Fibroblast of skin of abdomen (primary cell): ENCODE measurements around the gene EEF1AKMT4. TPM values are rescaled to one million over a fixed set of nuclear protein-coding genes. Genes with fewer than 3 reads are reported as not detected.

Experiments used
- DNase-seq: peaks from one replicate; pipeline ENCODE4 v3.0.0-alpha.2; 2013
- polyA plus RNA-seq, 2 experiments: library from polyadenylated mRNA; unstranded; fragments of 120-200 nt; gene quantifications; one replicate each; pipeline ENCODE4 v1.2.1, GENCODE V29; 2013; ENCODE audit not compliant: insufficient read length in 2 of 2

Gene EEF1AKMT4
- polyA plus RNA-seq (2013, experiment 1 of 2; ENCODE audit: insufficient read length), result 2.8 TPM
- polyA plus RNA-seq (2013, experiment 2 of 2; ENCODE audit: insufficient read length), result 3.6 TPM

GRCh38 chr3:184249412-184250166 lies at the start of gene EEF1AKMT4:
EEF1AKMT4 (plus strand) TSS chr3:184249672; CDS start chr3:184249695, 23 bp downstream.
- peak; percentile 98 for DNase-seq

- DNase-seq, result no peak
Observed at GRCh38 chr3:184200825-184201224, 48.6 kb upstream of the EEF1AKMT4 start.

GRCh38 chr3:184203526-184203925 lies 45.9 kb upstream of the EEF1AKMT4 start:
- no peak for DNase-seq

- no peak for DNase-seq
Observed at GRCh38 chr3:184209146-184209923, 40.1 kb upstream of the EEF1AKMT4 start.

- no peak for DNase-seq
Observed at GRCh38 chr3:184211297-184211696, 38.2 kb upstream of the EEF1AKMT4 start.

- no peak for DNase-seq
Observed at GRCh38 chr3:184211718-184212117, 37.8 kb upstream of the EEF1AKMT4 start.

GRCh38 chr3:184218814-184219213 lies 30.7 kb upstream of the EEF1AKMT4 start:
- DNase-seq, result no peak

GRCh38 chr3:184222521-184222920 lies 27.0 kb upstream of the EEF1AKMT4 start:
- DNase-seq, result no peak

GRCh38 chr3:184223946-184224345 lies 25.5 kb upstream of the EEF1AKMT4 start:
- DNase-seq, result no peak

- DNase-seq, result no peak
Observed at GRCh38 chr3:184227481-184227935, 22.0 kb upstream of the EEF1AKMT4 start.

GRCh38 chr3:184228376-184229137 lies 20.9 kb upstream of the EEF1AKMT4 start:
- no peak for DNase-seq

GRCh38 chr3:184229394-184230080 lies 19.9 kb upstream of the EEF1AKMT4 start, which contains the start of gene VWA5B2:
VWA5B2 (plus strand) TSS chr3:184229585; CDS start chr3:184230529, 944 bp downstream.
- peak; percentile 22 for DNase-seq

GRCh38 chr3:184230081-184230602 lies 19.3 kb upstream of the EEF1AKMT4 start:
- DNase-seq, result no peak

- DNase-seq, result no peak
Observed at GRCh38 chr3:184230603-184231528, 18.6 kb upstream of the EEF1AKMT4 start.

- no peak for DNase-seq
Observed at GRCh38 chr3:184231671-184232070, 17.8 kb upstream of the EEF1AKMT4 start.

- DNase-seq, result no peak
Observed at GRCh38 chr3:184233127-184233843, 16.2 kb upstream of the EEF1AKMT4 start.

- DNase-seq, result peak; percentile 44
Observed at GRCh38 chr3:184234224-184234623, 15.2 kb upstream of the EEF1AKMT4 start.

- no peak for DNase-seq
Observed at GRCh38 chr3:184234671-184235380, 14.6 kb upstream of the EEF1AKMT4 start.

- no peak for DNase-seq
Observed at GRCh38 chr3:184235381-184236032, 14.0 kb upstream of the EEF1AKMT4 start.
